NCI-H2107 (cell line): Measurements from ENCODE around the gene DHDH.
A peak's percentile ranks its signal among the peaks of the same experiment; 100 is the strongest.

Source experiments
- DNase-seq: peaks from one replicate; lab custom pipeline; 2025; lab: John Stamatoyannopoulos, UW

The DHDH gene

DNA sequence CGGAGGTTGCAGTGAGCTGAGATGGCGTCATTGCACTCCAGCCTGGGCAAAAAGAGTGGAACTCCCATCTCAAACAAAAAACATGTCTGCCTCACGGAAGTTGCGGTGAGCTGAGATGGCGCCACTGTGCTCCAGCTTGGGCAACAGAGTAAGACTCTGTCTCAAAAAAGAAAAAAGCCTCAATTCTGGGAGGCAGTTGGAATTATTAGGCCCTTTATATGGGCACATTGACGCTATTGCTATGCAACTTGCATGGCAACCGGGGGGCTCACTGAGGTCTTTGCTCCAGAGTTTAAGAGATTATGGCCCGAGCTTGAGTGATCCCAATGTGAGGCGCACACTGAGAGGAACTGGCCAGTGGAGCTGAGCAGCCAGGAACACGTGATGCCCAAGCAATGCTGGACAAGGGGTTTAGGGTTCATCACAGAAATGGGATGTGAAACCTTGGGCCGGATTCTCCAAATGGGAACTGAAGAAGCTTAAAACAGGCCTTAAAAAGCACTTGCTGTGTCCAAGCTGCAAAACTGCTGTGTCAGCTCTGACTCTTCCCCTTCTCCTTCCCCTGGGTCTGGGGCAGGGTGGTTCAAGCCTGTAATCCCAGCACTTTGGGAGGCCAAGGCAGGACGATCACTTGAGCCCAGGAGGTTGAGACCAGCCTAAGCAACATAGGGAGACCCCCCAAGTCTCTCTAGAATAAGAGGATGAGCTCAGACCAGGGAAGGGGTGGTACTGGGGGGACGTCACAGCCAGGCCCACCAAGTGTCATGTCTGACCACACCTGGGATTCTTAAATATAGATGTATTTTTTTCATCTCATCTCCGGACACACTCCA is 34.1 kb downstream of the DHDH start:
- DNase-seq = no peak

DNA sequence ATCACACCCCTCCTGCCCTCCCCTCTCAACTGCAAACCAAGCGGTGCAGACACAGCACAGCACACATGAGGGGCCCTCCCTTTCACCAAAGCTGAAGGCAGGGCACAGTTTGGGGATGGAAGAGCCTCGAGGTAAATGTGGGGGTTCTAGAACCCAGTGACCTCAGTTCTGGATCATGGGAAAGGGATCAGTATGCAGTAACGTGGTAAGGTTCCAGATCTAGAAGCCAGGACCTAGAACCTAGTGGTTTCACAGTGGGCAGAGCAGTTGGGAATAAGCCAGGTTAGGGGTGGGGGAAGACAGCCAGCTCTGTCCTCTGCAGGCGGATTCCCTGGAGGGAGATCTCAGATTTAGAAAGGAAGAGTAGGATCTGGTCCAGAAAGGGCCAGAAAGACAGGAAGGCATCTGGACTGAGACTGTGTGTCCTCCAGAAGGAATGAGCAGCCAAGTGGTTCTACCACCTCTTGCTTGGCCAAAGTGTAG is 34.7 kb downstream of the DHDH start:
- no peak for DNase-seq

DNA sequence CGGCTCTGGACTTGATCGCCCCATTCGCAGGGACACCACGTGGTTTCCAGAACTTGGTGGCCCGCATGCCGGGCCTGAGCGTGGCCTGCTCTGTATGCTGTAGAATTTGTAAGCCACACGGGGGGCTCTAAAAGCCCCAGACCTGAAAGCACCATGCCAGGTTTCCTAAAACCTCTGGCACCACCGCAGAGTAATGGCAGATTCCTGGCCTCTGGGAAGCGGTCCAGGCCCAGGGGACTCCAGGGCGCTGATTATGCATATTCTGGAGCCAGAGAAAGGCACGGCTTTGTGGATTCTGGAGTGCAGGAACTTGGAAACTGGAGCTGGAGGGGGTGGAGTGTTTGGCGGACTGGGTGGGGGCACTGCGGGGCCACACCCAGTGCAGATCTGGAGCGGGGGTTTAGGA is 35.3 kb downstream of the DHDH start:
- DNase-seq = no peak

DNA sequence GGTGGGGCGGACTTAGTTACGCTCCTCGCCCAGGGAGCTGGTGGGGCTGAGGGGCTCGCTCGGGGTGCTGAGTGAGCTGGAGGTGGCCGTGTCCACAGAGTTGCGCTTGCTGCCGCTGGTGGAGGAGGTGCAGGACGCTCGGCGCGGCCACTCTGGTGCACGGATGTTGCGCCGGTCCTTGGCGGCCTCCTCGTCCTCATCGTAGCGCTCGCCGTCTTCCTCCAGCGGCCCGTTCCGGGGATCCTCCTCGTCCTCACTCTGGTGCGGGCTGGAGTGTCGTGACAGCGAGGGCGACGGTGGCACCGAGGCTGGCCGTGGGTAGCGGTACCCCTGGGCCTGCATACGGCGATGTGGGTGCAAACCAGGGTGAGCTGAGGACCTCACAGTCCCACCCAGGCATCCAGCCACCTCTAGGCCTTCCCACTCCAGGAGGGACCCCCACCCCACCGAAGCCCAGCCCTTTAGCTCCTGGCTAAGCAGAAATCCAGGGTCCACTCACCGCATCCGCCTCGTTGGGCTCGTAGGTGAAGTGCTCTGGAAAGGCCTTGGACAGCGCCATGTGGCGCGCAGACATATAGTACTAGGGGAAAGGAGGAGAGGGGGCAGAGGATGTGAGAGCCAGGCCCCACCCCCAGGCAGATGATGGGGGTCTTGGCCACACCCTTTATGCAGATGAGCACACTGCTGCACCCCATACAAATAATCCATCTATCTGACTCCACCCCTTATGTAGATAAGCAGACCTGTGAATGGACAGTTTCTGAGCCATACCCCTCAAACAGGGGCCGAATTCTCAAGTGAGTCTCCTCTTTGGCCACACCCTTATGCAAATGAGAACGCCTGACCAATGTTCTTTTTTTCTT is 36.0 kb downstream of the DHDH start:
- DNase-seq = no peak

DNA sequence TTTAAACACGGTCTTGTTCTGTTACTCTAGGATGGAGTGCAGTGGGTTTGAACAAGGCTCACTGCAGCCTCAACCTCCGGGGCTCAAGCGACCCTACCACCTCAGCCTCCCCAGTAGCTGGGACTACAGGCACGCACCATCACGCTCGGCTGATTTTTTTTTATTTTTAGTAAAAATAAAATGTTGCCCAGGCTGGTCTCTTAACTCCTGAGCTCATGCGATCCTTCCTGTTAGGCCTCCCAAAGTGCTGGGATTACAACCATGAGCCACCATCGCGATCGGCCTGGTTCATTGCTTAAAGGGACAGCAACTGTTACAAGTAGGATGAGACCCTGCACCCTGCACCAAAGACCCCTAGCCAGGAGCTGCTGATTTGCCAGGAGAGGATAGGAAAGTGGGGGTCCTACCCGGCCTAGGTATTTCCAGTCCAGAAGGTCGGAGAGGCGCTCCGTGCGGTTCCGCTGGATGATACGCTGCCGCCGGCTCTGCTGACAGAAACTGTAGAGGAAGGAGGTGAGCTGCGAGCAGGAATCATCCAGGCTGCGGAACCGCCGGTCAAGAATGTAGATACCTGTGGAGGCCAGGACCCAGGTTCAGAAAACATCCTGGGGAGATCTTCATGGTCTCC is 36.8 kb downstream of the DHDH start:
- no peak for DNase-seq

DNA sequence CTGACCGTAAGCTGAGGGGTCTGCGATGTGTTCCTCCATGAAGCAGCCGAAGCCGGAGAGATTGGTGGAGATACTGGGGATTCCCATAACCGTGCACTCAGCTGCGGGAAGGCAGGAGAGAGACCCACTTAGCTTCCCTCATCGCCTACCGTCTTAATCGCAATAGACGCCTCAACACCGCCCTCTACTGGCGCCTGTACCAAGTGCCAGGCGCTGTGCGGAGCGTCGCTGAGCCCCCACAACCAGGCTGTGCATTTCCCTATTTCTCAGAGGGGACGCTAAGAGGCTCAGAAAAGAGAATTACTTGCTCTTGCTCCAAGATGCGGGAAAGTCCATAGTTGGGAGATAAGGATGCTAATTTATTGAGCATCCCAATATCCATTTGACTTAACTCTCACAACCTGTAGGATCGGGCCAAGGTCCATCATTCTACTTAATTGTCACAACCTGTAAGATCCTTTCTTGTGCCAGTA is 37.5 kb downstream of the DHDH start:
- DNase-seq = peak; percentile 75

DNA sequence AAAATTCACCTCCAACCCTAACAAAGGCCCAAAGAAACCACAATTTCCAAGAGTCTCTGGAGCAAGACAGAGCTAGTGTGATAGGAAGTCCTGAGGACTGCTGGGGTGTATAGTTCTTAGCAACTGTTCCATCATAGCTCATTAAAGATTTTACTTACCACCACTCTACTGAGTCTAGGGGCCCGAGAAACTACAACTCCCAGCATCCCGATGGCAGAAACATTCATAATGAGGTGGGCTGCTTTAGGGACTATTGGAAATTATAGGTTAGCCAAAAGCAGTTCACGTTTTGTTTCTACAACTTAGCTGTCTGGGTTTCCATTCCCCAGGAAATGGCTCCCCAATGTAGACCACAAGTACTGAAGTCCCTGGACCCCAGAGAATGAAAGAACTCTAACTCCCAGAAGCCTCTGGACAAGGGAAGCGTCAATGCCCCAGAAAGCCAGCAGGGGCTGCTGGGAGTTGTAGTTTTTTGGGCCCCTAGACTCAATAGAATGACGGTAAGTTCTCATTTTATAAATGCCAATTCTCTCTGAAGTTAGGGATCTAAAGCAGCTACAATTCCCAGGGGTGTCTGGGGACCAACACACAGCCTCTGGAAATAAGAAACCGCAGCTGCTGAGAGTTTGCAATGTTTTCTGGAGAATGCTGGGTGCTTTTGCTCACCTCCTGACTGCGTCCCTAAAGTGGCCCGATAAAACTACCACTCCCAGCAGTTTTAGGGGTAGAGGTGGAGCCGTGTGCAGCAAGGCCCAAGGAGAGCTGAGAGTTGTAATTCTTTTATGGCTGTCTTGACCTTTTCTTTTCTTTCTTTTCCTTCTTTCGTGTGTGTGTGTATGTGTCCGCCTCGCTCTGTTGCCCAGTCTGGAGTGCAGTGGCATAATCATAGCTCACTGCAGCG is 42.7 kb downstream of the DHDH start:
- no peak for DNase-seq

DNA sequence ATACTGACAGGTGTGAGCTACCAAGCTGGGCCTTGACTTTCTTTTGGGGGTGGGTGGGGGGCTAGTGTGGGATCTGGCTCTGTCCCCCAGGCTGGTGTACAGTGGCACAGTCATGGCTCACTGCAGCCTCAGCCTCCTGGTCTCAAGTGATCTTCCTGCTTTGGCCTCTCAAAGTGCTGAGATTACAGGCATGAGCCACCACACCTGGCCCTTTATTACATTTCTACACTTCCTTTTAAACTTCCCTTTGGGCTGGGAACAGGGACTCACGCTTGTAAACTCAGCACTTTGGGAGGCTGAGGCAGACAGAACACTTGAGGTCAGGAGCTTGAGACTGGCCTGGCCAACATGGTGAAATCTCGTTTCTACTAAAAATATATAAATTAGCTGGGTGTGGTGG is 43.6 kb downstream of the DHDH start:
- no peak for DNase-seq

DNA sequence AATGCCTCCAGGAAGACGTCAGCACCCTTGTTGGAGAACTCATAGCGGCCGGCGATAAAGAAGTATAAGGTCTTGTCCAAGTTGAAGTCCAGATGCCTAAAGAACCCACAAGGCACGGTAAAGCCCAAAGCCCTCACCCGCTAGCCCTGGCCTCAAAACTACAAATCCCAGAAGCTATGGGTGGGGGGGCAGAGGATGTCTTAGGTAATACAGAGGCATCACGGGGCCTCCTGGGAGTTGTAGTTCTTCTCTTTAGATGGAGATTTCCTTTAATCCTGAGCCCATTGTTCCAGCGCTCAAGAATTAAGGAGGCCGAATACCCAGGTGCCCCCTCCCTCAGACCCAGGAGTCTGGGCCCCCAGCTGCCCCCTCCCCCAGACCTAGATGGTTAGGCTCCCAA is 48.8 kb downstream of the DHDH start:
- DNase-seq = no peak

DNA sequence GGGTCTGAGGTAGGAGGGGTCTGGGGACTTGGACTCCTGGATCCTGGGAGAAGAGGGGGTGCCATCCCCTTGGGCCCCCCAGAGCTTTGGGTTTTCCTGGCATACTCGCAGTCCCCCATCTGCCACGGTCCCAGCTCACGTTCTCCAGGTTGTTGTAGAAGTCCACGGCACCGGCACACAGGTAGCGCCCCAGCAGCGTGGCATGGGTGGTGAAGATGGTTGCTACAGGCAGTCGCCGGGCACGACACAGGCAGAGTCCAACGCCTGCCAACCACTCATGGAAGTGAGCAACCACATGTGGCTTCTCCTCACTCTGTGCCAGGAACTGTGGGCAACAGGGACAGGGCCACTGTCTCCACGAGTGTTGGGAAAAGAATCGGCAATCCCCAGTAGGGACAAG is 52.2 kb downstream of the DHDH start:
- no peak for DNase-seq

DNA sequence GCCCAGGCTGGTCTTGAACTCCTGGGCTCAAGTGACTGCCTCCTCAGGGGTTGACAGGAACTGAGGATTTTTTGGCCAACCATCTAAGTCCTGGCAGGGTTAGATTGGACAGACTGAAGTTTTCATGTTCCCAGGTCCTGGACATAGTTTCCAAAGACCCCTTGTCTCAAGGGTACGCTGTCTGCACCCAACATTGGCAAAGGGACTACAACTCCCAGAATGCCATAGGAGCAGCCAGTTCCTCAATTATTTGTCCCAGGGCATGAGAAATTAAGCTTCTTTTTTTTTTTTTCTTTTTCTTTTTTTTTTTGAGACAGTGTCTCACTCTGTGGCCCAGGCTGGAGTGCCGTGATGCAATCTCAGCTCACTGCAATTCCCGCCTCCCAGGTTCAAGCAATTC is 52.7 kb downstream of the DHDH start:
- no peak for DNase-seq

DNA sequence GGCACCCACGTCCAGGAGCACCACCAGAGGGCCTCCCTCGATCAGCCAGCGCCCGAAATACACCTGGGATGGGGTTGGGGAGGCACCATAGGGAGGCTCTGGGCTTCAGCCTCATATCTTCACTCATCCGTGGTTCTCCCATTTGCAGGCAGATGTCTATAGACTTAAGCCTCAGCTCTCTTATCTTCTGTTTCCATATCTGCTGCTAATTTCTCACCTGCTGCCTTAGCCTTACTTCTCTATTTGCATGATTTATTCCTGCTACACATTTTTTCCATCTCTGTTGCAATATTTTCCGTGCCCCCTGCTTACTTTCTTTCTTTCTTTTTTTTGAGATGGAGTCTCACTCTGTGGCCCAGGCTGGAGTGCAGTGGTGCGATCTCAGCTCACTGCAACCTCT is 53.8 kb downstream of the DHDH start:
- no peak for DNase-seq

DNA sequence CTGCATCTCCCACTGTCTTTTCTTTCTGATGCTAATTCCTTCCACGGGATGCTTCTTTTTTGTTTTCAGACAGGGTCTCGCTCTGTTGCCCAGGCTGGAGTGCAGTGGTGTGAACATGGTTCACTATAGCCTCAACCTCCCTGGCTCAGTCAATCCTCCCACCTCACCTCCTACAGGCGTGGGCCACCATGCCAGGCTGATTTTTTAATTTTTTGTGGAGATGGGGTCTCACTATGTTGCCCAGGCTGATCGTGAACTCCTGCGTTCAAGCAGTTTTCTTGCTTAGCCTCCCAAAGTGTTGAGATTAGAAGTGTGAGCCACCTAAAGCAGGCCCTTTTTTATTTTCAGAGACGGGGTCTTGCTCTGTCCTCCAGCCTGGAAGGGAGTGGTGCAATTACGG is 54.8 kb downstream of the DHDH start:
- no peak for DNase-seq

DNA sequence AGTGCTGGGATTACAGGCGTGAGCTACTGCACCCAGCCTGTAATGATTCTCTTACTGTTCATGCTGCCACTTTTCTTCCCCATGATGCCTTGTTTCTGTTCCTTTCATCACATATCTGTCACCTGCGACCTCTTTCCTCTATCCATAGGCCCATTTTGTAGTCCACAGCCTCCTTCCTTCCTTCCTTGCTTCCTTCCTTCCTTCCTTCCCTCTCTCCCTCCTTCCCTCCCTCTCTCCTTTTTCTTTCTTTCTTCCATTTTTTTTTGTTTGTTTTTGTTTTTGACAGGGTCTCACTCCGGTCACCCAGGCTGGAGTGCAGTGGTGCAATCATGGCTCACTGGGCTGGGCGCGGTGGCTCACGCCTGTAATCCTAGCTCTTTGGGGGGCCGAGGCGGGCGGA is 55.4 kb downstream of the DHDH start:
- no peak for DNase-seq

DNA sequence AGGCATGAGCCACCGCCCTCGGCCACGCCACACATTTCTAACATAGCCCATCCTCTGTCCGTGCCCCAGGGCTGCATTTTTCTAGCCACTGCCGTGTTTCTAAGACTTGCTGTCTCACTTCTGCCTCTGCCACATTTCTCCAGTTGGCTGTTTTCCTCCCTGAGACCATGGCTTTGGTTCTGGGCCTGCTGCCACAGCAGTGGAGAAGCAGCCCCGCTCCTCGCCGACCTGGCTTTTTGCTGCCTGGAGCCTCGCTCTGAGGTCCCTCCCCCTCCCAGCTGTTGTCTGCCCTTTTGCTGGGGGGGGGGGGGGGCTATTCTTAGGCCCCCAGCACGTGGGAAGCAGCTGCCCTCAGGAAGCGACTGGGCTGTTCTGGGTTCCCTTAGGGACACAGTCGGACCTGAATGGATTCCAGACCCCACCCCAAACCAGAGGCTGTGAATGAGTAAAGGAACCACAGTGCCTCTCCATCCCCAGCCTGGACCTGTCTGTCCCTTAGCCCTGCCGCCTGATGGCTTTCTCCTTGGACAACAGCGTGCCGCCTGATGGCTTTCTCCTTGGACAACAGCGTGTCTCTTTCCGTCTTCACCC is 56.3 kb downstream of the DHDH start:
- DNase-seq = no peak

DNA sequence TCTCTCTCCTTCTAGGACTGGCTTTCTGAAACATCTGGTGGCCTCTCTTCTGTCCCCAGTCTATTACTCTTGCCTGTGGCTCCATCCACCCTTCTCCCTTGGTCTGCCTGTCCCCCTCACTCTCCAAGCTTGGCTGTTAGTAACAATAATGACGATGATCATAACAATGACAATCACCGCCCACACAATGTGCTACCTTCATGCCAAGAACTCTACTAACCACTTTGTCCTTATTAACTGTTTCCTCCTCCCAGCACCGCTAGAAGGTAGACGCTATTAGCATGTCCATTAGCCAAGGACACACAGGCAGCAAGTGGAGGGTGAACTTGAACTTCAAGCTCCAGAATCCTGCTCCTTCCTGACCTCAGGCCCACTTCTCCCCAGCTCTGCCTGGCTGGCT is 56.9 kb downstream of the DHDH start:
- DNase-seq = no peak

DNA sequence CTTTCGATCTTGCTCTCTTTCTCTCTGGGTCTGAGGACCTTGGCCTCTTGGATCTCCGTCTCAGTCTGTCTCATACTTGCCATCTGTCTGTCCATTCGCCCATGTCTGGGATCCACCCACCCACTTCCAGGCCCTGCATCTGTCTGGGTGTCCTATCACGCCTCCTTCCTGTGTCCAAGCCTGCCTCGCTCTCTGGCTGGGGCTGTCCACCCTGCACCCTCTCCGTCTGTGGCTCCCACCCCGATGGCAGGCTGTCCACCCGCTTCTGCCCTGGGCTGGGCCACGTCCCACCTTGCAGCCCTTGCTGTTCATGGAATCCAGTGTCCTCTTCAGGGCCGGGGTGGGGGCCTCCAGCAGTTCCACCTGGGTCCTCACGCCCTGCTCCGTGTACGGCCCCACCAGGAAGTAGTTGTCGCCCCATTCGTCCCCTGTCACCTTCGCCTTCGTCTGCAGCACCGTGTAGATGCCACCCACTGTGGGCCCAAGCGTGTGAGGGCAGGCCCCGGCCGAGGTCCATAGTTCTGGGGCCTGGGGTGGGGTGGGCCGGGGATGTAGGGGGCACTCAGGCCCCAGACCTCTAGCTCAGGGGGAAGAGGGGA is 57.6 kb downstream of the DHDH start:
- no peak for DNase-seq

DNA sequence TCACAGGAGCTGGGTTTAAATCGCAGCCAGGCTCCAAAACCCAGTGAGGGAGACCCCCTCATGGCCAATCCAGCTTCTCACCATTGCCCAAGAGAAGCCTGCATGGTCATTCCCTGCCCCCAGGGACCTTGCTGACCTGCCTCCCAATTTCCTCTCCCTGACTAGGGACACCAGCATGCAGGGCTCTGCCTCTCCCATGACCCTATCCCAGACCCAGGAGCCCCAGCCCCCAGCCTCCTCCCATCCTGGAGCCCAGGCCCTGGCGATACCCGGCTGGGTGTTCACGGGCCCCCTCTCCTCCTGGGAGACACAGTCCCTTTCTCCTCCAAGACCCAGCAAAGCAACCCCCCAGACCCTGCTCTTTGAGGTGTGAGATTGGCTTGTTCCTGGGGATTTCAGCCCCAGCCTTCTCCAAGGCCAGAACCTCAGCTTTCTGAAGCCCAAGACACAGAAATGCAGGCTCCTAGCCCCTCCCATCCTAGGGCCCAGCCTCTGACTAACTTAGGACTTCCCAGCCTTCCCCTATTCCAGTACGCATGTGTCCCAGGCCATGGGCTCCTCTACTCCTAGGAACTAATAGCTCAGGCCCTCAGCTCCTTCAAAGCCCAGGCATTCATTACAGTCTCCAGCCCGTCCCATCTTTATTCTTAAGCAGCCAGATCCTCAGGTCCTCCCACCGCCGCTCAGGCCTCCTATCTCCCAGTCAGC is 58.5 kb downstream of the DHDH start:
- no peak for DNase-seq

DNA sequence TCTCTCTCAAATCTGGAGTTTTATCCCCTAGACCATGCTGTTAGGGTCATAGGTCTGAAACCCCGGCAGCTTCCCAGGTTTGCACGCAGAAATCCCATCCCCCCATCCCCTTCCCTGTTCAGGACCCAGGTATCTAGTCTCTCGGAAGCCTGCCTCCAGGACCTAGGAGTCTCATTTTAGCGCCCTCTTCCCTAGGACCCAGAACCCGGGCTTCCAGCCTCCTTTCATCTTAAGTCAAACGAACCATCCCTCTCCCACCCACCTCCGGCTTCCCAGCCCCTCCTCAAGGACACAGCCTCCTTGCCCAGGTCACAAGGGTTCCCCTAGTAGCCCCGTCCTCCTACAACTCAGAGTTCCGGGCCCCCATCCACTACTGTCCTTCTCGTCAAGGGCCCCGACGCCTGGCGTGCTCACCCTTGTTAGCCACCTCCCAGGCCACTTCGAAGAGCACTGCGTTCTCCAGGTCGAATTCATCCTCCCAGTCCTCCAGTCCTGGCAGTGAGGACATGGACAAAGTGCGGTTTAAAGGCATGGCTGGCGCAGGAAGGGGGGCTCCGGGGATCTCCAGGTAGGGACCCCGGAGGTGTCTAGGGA is 59.2 kb downstream of the DHDH start:
- no peak for DNase-seq
